WTC11 (cell line): Measurements from ENCODE around the gene ATP7A. TPM values are rescaled to one million over a fixed set of nuclear protein-coding genes. Genes with fewer than 3 reads are reported as not detected.

Experiments used
- total RNA-seq: library from RNA; stranded (reverse); gene quantifications from 3 replicates; pipeline ENCODE4 v1.2.3, GENCODE V29; 2021

ATP7A gene
- total RNA-seq, 1 experiment from 2014 or later, result 2.8 TPM

Other genes starting within 250 kb of the ATP7A start
- gene ATRX, start 124.5 kb upstream of the ATP7A start, total RNA-seq, result 79.7 to 96.6 TPM (median 84.3 TPM) in 3 replicates
- 32.2 to 37.1 TPM (median 33.6 TPM) in 3 replicates for gene MAGT1, start 15.3 kb upstream of the ATP7A start, total RNA-seq
- gene COX7B, start 11.2 kb upstream of the ATP7A start, total RNA-seq, result 280 to 285 TPM (median 281 TPM) in 3 replicates
- gene PGAM4, start 58.9 kb downstream of the ATP7A start, total RNA-seq, result 0.46 TPM in 1 of 3 replicates, not detected in the others
- gene PGK1, start 193.6 kb downstream of the ATP7A start, total RNA-seq, result 607 to 956 TPM (median 949 TPM) in 3 replicates
- 16.7 to 20.2 TPM (median 17.3 TPM) in 3 replicates for gene TAF9B, start 229.0 kb downstream of the ATP7A start, total RNA-seq